Bronchial epithelial cell (primary cell): Measurements from ENCODE around the gene ZFHX2. TPM values are rescaled to one million over a fixed set of nuclear protein-coding genes. Genes with fewer than 3 reads are reported as not detected.

ENCODE experiments used
- DNase-seq: peaks from one replicate; pipeline ENCODE4 v3.0.0-alpha.2; 2010; ENCODE audit warnings: low read depth
- FAIRE-seq: peaks from 2 replicates; lab custom pipeline; 2011; peaks lifted over from hg19 to GRCh38; lab: Jason Lieb, UNC
- H3K27me3 ChIP-seq: 2 replicates; pipeline ENCODE4 v1.5.1; 2011; ENCODE audit warnings: low read length; ENCODE audit not compliant: control insufficient read depth, insufficient read depth
- H3K36me3 ChIP-seq: 2 replicates; pipeline ENCODE4 v1.5.1; 2011; ENCODE audit warnings: low read length; ENCODE audit not compliant: control insufficient read depth, insufficient read depth
- H3K4me3 ChIP-seq: 2 replicates; pipeline ENCODE4 v1.5.1; 2011; ENCODE audit warnings: mild to moderate bottlenecking, low read depth, low read length, control low read depth
- total RNA-seq: library from RNA; depleted of rRNA; stranded (reverse); fragments of >200 nt; gene quantifications from 2 replicates; pipeline ENCODE4 v1.2.1, GENCODE V29; 2014
- TF ChIP-seq, protein P1 (sequence below): IDR thresholded peaks from 2 replicates; pipeline ENCODE4 v1.5.1; 2011; ENCODE audit warnings: mild to moderate bottlenecking, moderate library complexity, low read length, control low read depth, inconsistent platforms; ENCODE audit not compliant: insufficient read depth, severe bottlenecking

The ZFHX2 gene
- total RNA-seq, 1 donor from 2014 or later = 0.26 TPM

GRCh38 chr14:23470947-23471346 lies 80.6 kb downstream of the ZFHX2 start:
- H3K4me3 ChIP-seq = no peak overlapping the region
- H3K36me3 ChIP-seq = peaks cover 16% of the 10 kb centered on the region
- FAIRE-seq = no peak
- DNase-seq = no peak
- H3K27me3 ChIP-seq = no peaks in the 10 kb centered on the region
- TF ChIP-seq, protein P1, sequence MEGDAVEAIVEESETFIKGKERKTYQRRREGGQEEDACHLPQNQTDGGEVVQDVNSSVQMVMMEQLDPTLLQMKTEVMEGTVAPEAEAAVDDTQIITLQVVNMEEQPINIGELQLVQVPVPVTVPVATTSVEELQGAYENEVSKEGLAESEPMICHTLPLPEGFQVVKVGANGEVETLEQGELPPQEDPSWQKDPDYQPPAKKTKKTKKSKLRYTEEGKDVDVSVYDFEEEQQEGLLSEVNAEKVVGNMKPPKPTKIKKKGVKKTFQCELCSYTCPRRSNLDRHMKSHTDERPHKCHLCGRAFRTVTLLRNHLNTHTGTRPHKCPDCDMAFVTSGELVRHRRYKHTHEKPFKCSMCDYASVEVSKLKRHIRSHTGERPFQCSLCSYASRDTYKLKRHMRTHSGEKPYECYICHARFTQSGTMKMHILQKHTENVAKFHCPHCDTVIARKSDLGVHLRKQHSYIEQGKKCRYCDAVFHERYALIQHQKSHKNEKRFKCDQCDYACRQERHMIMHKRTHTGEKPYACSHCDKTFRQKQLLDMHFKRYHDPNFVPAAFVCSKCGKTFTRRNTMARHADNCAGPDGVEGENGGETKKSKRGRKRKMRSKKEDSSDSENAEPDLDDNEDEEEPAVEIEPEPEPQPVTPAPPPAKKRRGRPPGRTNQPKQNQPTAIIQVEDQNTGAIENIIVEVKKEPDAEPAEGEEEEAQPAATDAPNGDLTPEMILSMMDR = no peak

Other genes with a start within 250 kb of the ZFHX2 start
- 2.9 and 3.4 TPM in 2 replicates for gene PPP1R3E, start 248.9 kb downstream of the ZFHX2 start, total RNA-seq
- gene BCL2L2, start 244.9 kb downstream of the ZFHX2 start, total RNA-seq = 25.0 and 31.7 TPM in 2 replicates
- 114 and 134 TPM in 2 replicates for gene PABPN1, start 230.3 kb downstream of the ZFHX2 start, total RNA-seq
- 0.79 and 0.90 TPM in 2 replicates for gene SLC22A17, start 198.9 kb downstream of the ZFHX2 start, total RNA-seq
- gene EFS, start 186.6 kb downstream of the ZFHX2 start, total RNA-seq = 2.4 and 5.4 TPM in 2 replicates
- gene IL25, start 179.0 kb downstream of the ZFHX2 start, total RNA-seq = not detected in 2 replicates
- not detected in 2 replicates for gene CMTM5, start 174.7 kb downstream of the ZFHX2 start, total RNA-seq
- gene MYH6, start 143.5 kb downstream of the ZFHX2 start, total RNA-seq = not detected in 2 replicates
- gene MYH7, start 116.1 kb downstream of the ZFHX2 start, total RNA-seq = not detected in 2 replicates
- 61.6 and 67.4 TPM in 2 replicates for gene NGDN, start 82.1 kb downstream of the ZFHX2 start, total RNA-seq
- gene THTPA, start 4.5 kb upstream of the ZFHX2 start, total RNA-seq = 3.6 and 4.5 TPM in 2 replicates
- 40.5 and 44.4 TPM in 2 replicates for gene AP1G2, start 16.0 kb upstream of the ZFHX2 start, total RNA-seq
- gene JPH4, start 27.0 kb upstream of the ZFHX2 start, total RNA-seq = not detected in 2 replicates
- not detected in 2 replicates for gene DHRS2, start 84.6 kb upstream of the ZFHX2 start, total RNA-seq